SK-N-SH treated with all-trans-retinoic acid at 6 μM for 48 hours (cell line): ENCODE results near the gene MTUS2.

Source experiments
- ARNTL ChIP-seq: fragments of 450-650 bp; formaldehyde crosslinking; IDR thresholded peaks from 2 replicates; pipeline ENCODE4 v1.5.0; 2020; ENCODE audit warnings: low read depth, mild to moderate bottlenecking, moderate library complexity, borderline replicate concordance
- ESRRG ChIP-seq: fragments of 250-450 bp; sonication (Bioruptor Pico); IDR thresholded peaks from 2 replicates; pipeline ENCODE4 v1.6.1; 2021; ENCODE audit warnings: mild to moderate bottlenecking
- GLIS3 ChIP-seq: fragments of 250-450 bp; sonication (Bioruptor Pico); IDR thresholded peaks from 2 replicates; pipeline ENCODE4 v1.5.0; 2020; ENCODE audit warnings: mild to moderate bottlenecking, moderate library complexity
- ISL1 ChIP-seq: fragments of 250-450 bp; sonication (Bioruptor Pico); IDR thresholded peaks from 2 replicates; pipeline ENCODE4 v2.1.2; 2022; ENCODE audit warnings: mild to moderate bottlenecking, moderate library complexity
- PATZ1 ChIP-seq: fragments of 250-450 bp; sonication (Bioruptor Pico); IDR thresholded peaks from 2 replicates; pipeline ENCODE4 v1.8.0; 2020; ENCODE audit warnings: mild to moderate bottlenecking, moderate library complexity, borderline replicate concordance
- POU6F1 ChIP-seq: fragments of 250-450 bp; sonication (Bioruptor Pico); IDR thresholded peaks from 2 replicates; pipeline ENCODE4 v1.8.0; 2021; ENCODE audit warnings: low read depth, mild to moderate bottlenecking, moderate library complexity, borderline replicate concordance
- TCF4 ChIP-seq: fragments of 250-450 bp; sonication (Bioruptor Pico); IDR thresholded peaks from 2 replicates; pipeline ENCODE4 v1.8.0; 2021; ENCODE audit warnings: mild to moderate bottlenecking, moderate library complexity, borderline replicate concordance
- TOX ChIP-seq: fragments of 250-450 bp; sonication (Bioruptor Pico); IDR thresholded peaks from 2 replicates; pipeline ENCODE4 v1.8.0; 2021; ENCODE audit warnings: mild to moderate bottlenecking, moderate library complexity, borderline replicate concordance
- ZFP3 ChIP-seq: fragments of 250-450 bp; sonication (Bioruptor Pico); IDR thresholded peaks from 2 replicates; pipeline ENCODE4 v1.5.0; 2020; ENCODE audit warnings: mild to moderate bottlenecking, moderate library complexity
- ZFP30 ChIP-seq: fragments of 450-650 bp; formaldehyde crosslinking; IDR thresholded peaks from 2 replicates; pipeline ENCODE4 v1.5.0; 2022; ENCODE audit warnings: mild to moderate bottlenecking, moderate library complexity
- ZNF565 ChIP-seq: fragments of 450-650 bp; formaldehyde crosslinking; conservative IDR thresholded peaks from 2 replicates; pipeline ENCODE4 v1.5.0; 2020; ENCODE audit warnings: low read depth, mild to moderate bottlenecking, moderate library complexity
- ZNF8 ChIP-seq: fragments of 450-650 bp; formaldehyde crosslinking; IDR thresholded peaks from 2 replicates; pipeline ENCODE4 v1.5.0; 2020; ENCODE audit warnings: mild to moderate bottlenecking, moderate library complexity
- TF ChIP-seq, protein P1 (sequence below): fragments of 250-450 bp; sonication (Bioruptor Pico); IDR thresholded peaks from 2 replicates; pipeline ENCODE4 v1.5.0; 2020; ENCODE audit warnings: mild to moderate bottlenecking, moderate library complexity
- TF ChIP-seq, protein P2 (sequence below): fragments of 250-450 bp; sonication (Bioruptor Pico); IDR thresholded peaks from 2 replicates; pipeline ENCODE4 v1.5.1; 2020; ENCODE audit warnings: low read depth, mild to moderate bottlenecking, moderate library complexity

- TF ChIP-seq ZNF565 (CRISPR knock-in tag) (no peak), PATZ1 (CRISPR knock-in tag) (no peak), TOX (CRISPR knock-in tag) (no peak), ISL1 (CRISPR knock-in tag) (no peak), ZFP30 (CRISPR knock-in tag) (no peak), ZFP3 (CRISPR knock-in tag) (no peak), POU6F1 (CRISPR knock-in tag) (no peak), ZNF8 (no peak), TCF4 (CRISPR knock-in tag) (no peak), ESRRG (CRISPR knock-in tag) (no peak), ARNTL (no peak), GLIS3 (CRISPR knock-in tag) (no peak)
- TF ChIP-seq, protein P1, sequence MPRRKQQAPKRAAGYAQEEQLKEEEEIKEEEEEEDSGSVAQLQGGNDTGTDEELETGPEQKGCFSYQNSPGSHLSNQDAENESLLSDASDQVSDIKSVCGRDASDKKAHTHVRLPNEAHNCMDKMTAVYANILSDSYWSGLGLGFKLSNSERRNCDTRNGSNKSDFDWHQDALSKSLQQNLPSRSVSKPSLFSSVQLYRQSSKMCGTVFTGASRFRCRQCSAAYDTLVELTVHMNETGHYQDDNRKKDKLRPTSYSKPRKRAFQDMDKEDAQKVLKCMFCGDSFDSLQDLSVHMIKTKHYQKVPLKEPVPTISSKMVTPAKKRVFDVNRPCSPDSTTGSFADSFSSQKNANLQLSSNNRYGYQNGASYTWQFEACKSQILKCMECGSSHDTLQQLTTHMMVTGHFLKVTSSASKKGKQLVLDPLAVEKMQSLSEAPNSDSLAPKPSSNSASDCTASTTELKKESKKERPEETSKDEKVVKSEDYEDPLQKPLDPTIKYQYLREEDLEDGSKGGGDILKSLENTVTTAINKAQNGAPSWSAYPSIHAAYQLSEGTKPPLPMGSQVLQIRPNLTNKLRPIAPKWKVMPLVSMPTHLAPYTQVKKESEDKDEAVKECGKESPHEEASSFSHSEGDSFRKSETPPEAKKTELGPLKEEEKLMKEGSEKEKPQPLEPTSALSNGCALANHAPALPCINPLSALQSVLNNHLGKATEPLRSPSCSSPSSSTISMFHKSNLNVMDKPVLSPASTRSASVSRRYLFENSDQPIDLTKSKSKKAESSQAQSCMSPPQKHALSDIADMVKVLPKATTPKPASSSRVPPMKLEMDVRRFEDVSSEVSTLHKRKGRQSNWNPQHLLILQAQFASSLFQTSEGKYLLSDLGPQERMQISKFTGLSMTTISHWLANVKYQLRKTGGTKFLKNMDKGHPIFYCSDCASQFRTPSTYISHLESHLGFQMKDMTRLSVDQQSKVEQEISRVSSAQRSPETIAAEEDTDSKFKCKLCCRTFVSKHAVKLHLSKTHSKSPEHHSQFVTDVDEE (CRISPR knock-in tag): no peak
- TF ChIP-seq, protein P2, sequence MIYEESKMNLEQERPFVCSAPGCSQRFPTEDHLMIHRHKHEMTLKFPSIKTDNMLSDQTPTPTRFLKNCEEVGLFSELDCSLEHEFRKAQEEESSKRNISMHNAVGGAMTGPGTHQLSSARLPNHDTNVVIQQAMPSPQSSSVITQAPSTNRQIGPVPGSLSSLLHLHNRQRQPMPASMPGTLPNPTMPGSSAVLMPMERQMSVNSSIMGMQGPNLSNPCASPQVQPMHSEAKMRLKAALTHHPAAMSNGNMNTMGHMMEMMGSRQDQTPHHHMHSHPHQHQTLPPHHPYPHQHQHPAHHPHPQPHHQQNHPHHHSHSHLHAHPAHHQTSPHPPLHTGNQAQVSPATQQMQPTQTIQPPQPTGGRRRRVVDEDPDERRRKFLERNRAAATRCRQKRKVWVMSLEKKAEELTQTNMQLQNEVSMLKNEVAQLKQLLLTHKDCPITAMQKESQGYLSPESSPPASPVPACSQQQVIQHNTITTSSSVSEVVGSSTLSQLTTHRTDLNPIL: no peak
These were observed 204.6 kb downstream of the MTUS2 start for GRCh38 chr13:29024783-29025182.
